Neural cell (in vitro differentiated cells): ENCODE data around the gene KIF22. TPM values are rescaled to one million over a fixed set of nuclear protein-coding genes. Genes with fewer than 3 reads are reported as not detected.
A peak's percentile ranks its signal among the peaks of the same experiment; 100 is the strongest.

Source experiments
- H2AFZ ChIP-seq: fragments of 200-600, 300-800 bp; sonication (generic), shearing (Covaris generic); 2 replicates; pipeline ENCODE4 v1.6.0; 2014; ENCODE audit warnings: low read depth, mild to moderate bottlenecking, antibody characterized with exemption, low read length, moderate library complexity
- H3F3A ChIP-seq: fragments of 200-600 bp; shearing (Covaris generic); 2 replicates; pipeline ENCODE4 v1.6.1; 2016; ENCODE audit warnings: mild to moderate bottlenecking, moderate library complexity, mixed read lengths, antibody characterized with exemption, low read length; ENCODE audit not compliant: insufficient read depth, poor library complexity, severe bottlenecking
- H3K27ac ChIP-seq: fragments of 200-600, 300-800 bp; sonication (generic), shearing (Covaris generic); 2 replicates; pipeline ENCODE4 v1.5.1; 2014; ENCODE audit warnings: mild to moderate bottlenecking, low read length, moderate library complexity
- H3K27me3 ChIP-seq: fragments of 300-800, 200-600 bp; sonication (generic), shearing (Covaris generic); 2 replicates; pipeline ENCODE4 v1.6.0; 2014; ENCODE audit warnings: mild to moderate bottlenecking, low read depth, low read length, moderate library complexity; ENCODE audit not compliant: insufficient read depth
- H3K36me3 ChIP-seq: fragments of 300-800, 200-600 bp; sonication (generic), shearing (Covaris generic); 2 replicates; pipeline ENCODE4 v1.5.1; 2014; ENCODE audit warnings: mild to moderate bottlenecking, antibody characterized with exemption, low read length, moderate library complexity; ENCODE audit not compliant: insufficient read depth
- H3K4me2 ChIP-seq: fragments of 300-800, 200-600 bp; sonication (generic), shearing (Covaris generic); 2 replicates; pipeline ENCODE4 v1.6.0; 2014; ENCODE audit warnings: mild to moderate bottlenecking, low read length
- H3K4me3 ChIP-seq: fragments of 300-800, 200-600 bp; sonication (generic), shearing (Covaris generic); 2 replicates; pipeline ENCODE4 v1.5.1; 2014; ENCODE audit warnings: mild to moderate bottlenecking, low read length, moderate library complexity
- H3K79me2 ChIP-seq: fragments of 200-600 bp; shearing (Covaris generic); replicated peaks from 2 replicates; pipeline ENCODE4 v1.6.0; 2014; ENCODE audit warnings: mild to moderate bottlenecking, low read length, moderate library complexity; ENCODE audit not compliant: insufficient read depth
- H3K9ac ChIP-seq: fragments of 300-800, 200-600 bp; sonication (generic), shearing (Covaris generic); 2 replicates; pipeline ENCODE4 v1.6.1; 2016; ENCODE audit warnings: mild to moderate bottlenecking, low read length, mixed read lengths
- H3K9me2 ChIP-seq: fragments of 200-600 bp; shearing (Covaris generic); 2 replicates; pipeline ENCODE4 v1.6.1; 2016; ENCODE audit warnings: mild to moderate bottlenecking, low read length, mixed read lengths; ENCODE audit not compliant: insufficient read depth
- H3K9me3 ChIP-seq: fragments of 200-600, 300-800 bp; sonication (generic), shearing (Covaris generic); 2 replicates; pipeline ENCODE4 v1.6.1; 2016; ENCODE audit warnings: mild to moderate bottlenecking, mixed run types, low read length, moderate library complexity, mixed read lengths
- H4K20me1 ChIP-seq: fragments of 200-600 bp; shearing (Covaris generic); 2 replicates; pipeline ENCODE4 v1.6.1; 2016; ENCODE audit warnings: mild to moderate bottlenecking, mixed run types; ENCODE audit not compliant: insufficient read depth
- EP300 ChIP-seq: fragments of 450-650 bp; conservative IDR thresholded peaks from 2 replicates; pipeline ENCODE4 v1.6.1; 2014; ENCODE audit warnings: antibody characterized with exemption, mild to moderate bottlenecking, moderate library complexity; ENCODE audit not compliant: poor library complexity, severe bottlenecking
- EZH2 ChIP-seq: fragments of 200-600, 300-800 bp; shearing (Covaris generic), sonication (generic); IDR thresholded peaks from 2 replicates; pipeline ENCODE4 v1.6.1; 2014; ENCODE audit warnings: antibody characterized with exemption, low read length, borderline replicate concordance, mild to moderate bottlenecking; ENCODE audit not compliant: insufficient read depth, poor library complexity, severe bottlenecking
- MXI1 ChIP-seq: fragments of 450-650 bp; conservative IDR thresholded peaks from 2 replicates; pipeline ENCODE4 v1.6.1; 2014; ENCODE audit warnings: antibody characterized with exemption, mild to moderate bottlenecking; ENCODE audit not compliant: poor library complexity, severe bottlenecking
- POLR2AphosphoS5 ChIP-seq: IDR thresholded peaks from 2 replicates; pipeline ENCODE4 v1.6.1; 2012
- RAD21 ChIP-seq: fragments of 450-650 bp; conservative IDR thresholded peaks from 2 replicates; pipeline ENCODE4 v1.6.1; 2014; ENCODE audit warnings: antibody characterized with exemption, mild to moderate bottlenecking, moderate library complexity
- SMC3 ChIP-seq: fragments of 450-650 bp; conservative IDR thresholded peaks from 2 replicates; pipeline ENCODE4 v1.6.1; 2014; ENCODE audit warnings: antibody characterized with exemption, mild to moderate bottlenecking, moderate library complexity; ENCODE audit not compliant: poor library complexity
- TAF1 ChIP-seq: IDR thresholded peaks from 2 replicates; pipeline ENCODE4 v1.6.1; 2012; ENCODE audit warnings: low read depth
- polyA plus RNA-seq: library from polyadenylated mRNA; depleted of rRNA; stranded (reverse); fragments of >200 nt; gene quantifications from 2 replicates; pipeline ENCODE4 v1.2.3, GENCODE V29; 2014
- TF ChIP-seq, protein P1 (sequence below): IDR thresholded peaks from 2 replicates; pipeline ENCODE4 v1.6.1; 2012; ENCODE audit warnings: borderline replicate concordance
- TF ChIP-seq, protein P2 (sequence below): fragments of 450-650 bp; IDR thresholded peaks from 2 replicates; pipeline ENCODE4 v1.5.1; 2014; ENCODE audit warnings: antibody characterized with exemption, mild to moderate bottlenecking, moderate library complexity; ENCODE audit not compliant: poor library complexity, severe bottlenecking

KIF22 gene
- polyA plus RNA-seq, 1 donor from 2014 or later = 81.1 TPM

GRCh38 chr16:29811170-29811895 lies 20.8 kb downstream of the KIF22 start:
- peak; percentile 50 for TF ChIP-seq POLR2AphosphoS5
- TF ChIP-seq TAF1 = no peak
- TF ChIP-seq, protein P1, sequence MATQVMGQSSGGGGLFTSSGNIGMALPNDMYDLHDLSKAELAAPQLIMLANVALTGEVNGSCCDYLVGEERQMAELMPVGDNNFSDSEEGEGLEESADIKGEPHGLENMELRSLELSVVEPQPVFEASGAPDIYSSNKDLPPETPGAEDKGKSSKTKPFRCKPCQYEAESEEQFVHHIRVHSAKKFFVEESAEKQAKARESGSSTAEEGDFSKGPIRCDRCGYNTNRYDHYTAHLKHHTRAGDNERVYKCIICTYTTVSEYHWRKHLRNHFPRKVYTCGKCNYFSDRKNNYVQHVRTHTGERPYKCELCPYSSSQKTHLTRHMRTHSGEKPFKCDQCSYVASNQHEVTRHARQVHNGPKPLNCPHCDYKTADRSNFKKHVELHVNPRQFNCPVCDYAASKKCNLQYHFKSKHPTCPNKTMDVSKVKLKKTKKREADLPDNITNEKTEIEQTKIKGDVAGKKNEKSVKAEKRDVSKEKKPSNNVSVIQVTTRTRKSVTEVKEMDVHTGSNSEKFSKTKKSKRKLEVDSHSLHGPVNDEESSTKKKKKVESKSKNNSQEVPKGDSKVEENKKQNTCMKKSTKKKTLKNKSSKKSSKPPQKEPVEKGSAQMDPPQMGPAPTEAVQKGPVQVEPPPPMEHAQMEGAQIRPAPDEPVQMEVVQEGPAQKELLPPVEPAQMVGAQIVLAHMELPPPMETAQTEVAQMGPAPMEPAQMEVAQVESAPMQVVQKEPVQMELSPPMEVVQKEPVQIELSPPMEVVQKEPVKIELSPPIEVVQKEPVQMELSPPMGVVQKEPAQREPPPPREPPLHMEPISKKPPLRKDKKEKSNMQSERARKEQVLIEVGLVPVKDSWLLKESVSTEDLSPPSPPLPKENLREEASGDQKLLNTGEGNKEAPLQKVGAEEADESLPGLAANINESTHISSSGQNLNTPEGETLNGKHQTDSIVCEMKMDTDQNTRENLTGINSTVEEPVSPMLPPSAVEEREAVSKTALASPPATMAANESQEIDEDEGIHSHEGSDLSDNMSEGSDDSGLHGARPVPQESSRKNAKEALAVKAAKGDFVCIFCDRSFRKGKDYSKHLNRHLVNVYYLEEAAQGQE = peak; percentile 28
- TF ChIP-seq EZH2 = no peak
- no peak for TF ChIP-seq RAD21
- TF ChIP-seq, protein P2, sequence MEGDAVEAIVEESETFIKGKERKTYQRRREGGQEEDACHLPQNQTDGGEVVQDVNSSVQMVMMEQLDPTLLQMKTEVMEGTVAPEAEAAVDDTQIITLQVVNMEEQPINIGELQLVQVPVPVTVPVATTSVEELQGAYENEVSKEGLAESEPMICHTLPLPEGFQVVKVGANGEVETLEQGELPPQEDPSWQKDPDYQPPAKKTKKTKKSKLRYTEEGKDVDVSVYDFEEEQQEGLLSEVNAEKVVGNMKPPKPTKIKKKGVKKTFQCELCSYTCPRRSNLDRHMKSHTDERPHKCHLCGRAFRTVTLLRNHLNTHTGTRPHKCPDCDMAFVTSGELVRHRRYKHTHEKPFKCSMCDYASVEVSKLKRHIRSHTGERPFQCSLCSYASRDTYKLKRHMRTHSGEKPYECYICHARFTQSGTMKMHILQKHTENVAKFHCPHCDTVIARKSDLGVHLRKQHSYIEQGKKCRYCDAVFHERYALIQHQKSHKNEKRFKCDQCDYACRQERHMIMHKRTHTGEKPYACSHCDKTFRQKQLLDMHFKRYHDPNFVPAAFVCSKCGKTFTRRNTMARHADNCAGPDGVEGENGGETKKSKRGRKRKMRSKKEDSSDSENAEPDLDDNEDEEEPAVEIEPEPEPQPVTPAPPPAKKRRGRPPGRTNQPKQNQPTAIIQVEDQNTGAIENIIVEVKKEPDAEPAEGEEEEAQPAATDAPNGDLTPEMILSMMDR = no peak
- peak; percentile 24 for TF ChIP-seq MXI1
- peak; percentile 7 for TF ChIP-seq SMC3
- TF ChIP-seq EP300 = peak; percentile 18
- Histone ChIP-seq H3K27me3 (no peaks in the 10 kb centered on the region), H4K20me1 (peaks cover 3% of the 10 kb centered on the region), H3K36me3 (no peaks in the 10 kb centered on the region), H3K9me3 (no peaks in the 10 kb centered on the region), H3K9ac (peak overlapping the region; percentile 99), H3K27ac (peak overlapping the region; percentile 98), H3K4me2 (peak overlapping the region; percentile 87), H3K79me2 (peaks cover 54% of the 10 kb centered on the region), H3K9me2 (no peaks in the 10 kb centered on the region), H3F3A (no peaks in the 10 kb centered on the region), H3K4me3 (peak overlapping the region; percentile 100), H2AFZ (peak overlapping the region; percentile 14)

DNA sequence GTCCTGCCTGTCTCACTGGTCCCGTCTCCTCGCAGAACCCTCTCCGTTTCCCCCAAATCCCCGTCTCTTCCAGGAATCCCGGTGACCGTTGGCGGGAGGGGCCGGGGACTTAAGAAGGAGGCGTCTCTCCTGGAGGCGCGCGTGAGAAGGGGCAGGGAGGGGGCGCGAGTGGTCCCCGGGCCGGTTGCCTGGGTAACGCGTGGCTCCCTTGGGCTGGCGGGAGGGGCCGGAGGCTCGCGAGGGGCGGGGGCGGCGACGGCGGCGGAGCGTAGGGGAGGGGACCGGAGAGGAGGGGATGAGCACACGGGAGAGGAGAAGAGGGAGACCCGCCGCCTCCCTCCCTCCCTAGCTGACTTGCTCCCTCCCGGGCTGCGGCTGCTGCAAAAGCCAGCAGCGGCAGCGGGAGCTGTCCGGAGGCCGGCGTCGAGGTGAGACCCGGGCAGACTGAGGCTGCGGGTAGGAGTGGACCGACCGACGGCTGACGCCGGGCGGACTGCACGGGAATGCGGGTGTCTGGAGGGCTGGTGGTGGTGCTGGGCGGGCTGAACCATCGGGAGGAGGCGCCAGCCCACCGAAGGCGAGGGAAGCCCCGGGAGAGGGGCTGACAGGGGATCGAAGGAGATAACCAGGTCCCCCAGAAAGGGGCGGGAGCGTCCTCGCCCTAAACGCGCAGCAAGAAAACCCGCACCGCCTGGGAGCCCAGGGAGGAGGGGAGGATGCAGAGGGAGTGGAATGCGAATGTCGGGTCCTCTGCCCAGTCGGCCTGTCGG lies 21.5 kb downstream of the KIF22 start, which contains the start of gene PRRT2:
PRRT2 (plus strand) TSS at position 298 of the 770 bp plus-strand sequence. CDS start 862 bp downstream, outside the sequence.
- Histone ChIP-seq H2AFZ (peak within 1 kb of the TSS; percentile 14), H3K79me2 (peaks cover 59% of the 10 kb centered on the region), H3K9ac (peak within 1 kb of the TSS; percentile 99), H3K27me3 (no peaks in the 10 kb centered on the region), H3K4me2 (peak within 1 kb of the TSS; percentile 96), H3K27ac (peak within 1 kb of the TSS; percentile 98), H3K9me2 (no peaks in the 10 kb centered on the region), H3K36me3 (no peaks in the 10 kb centered on the region), H3K4me3 (peak within 1 kb of the TSS; percentile 100), H3F3A (no peaks in the 10 kb centered on the region), H4K20me1 (peaks cover 3% of the 10 kb centered on the region), H3K9me3 (no peaks in the 10 kb centered on the region)
- TF ChIP-seq EZH2 = no peak
- TF ChIP-seq MXI1 = peak; percentile 54
- peak; percentile 32 for TF ChIP-seq SMC3
- TF ChIP-seq, protein P1 = peak; percentile 17
- peak; percentile 17 for TF ChIP-seq RAD21
- TF ChIP-seq, protein P2 = no peak
- TF ChIP-seq POLR2AphosphoS5 = peak; percentile 47
- TF ChIP-seq EP300 = peak; percentile 25
- peak; percentile 49 for TF ChIP-seq TAF1
